NB4 (cell line): Measurements from ENCODE around the gene PTPN23.

Experiments
- DNase-seq: peaks from one replicate; pipeline ENCODE4 v3.0.0; 2010; ENCODE audit warnings: low read depth
- H3K4me3 ChIP-seq: one replicate; pipeline ENCODE4 v1.5.1; 2011; ENCODE audit warnings: mild to moderate bottlenecking, low read depth, low read length, moderate library complexity
- MYC ChIP-seq: IDR thresholded peaks from 2 replicates; pipeline ENCODE4 v1.6.1; 2011; ENCODE audit warnings: low read depth, low read length
- POLR2A ChIP-seq: IDR thresholded peaks from 2 replicates; pipeline ENCODE4 v1.6.1; 2011; ENCODE audit warnings: mild to moderate bottlenecking; ENCODE audit not compliant: insufficient read length; ENCODE audit errors: extremely low read depth
- TF ChIP-seq, protein P1 (sequence below): IDR thresholded peaks from 2 replicates; pipeline ENCODE4 v1.6.1; 2011; ENCODE audit warnings: low read depth, low read length
- TF ChIP-seq, protein P2 (sequence below): IDR thresholded peaks from one replicate; pipeline ENCODE4 v1.5.1; 2012; ENCODE audit warnings: low read depth, low read length

PTPN23 gene

DNA sequence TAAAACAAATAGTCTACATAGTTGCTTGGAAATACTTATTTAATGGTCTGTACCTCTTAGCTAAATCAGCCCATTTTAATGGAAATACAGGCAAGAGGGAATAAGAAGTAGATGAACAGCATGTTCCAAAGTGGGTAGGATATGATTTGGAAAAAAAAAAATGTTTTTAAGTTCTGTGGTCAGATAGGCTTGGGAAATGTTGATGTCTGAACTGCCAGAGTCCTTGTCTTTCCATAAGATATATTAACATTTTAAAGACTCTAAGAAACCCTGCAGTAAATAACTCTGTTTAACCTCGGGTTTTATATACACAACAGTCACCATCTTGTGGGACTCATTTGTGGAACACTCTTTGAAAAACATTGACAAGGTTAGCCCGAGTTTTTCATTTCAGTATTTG lies 40.0 kb upstream of the PTPN23 start:
- no peak overlapping the region for H3K4me3 ChIP-seq
- no peak for DNase-seq
- no peak for TF ChIP-seq POLR2A
- TF ChIP-seq, protein P1, sequence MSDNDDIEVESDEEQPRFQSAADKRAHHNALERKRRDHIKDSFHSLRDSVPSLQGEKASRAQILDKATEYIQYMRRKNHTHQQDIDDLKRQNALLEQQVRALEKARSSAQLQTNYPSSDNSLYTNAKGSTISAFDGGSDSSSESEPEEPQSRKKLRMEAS = no peak

DNA sequence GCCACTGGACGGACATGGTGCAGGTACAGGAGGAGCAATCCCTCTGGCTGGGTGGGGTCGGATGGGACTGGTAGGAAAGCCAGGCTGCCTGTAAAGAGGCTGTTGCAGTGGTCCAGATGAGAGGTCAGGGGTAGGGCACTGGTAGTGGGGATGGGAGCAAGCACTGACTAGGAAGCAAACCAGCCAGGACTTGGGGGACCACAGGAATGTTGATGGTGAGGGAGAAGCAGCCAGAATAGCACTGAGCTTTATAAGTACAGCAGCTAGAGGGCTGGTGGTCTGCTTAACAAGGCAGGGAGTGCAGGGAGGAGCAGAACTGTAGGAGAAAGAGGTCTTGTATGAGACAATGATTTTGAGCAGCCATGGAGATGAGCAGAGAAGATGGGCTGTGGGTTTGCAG lies 38.7 kb upstream of the PTPN23 start:
- H3K4me3 ChIP-seq = no peak overlapping the region
- no peak for TF ChIP-seq POLR2A
- TF ChIP-seq MYC = no peak
- TF ChIP-seq, protein P2, sequence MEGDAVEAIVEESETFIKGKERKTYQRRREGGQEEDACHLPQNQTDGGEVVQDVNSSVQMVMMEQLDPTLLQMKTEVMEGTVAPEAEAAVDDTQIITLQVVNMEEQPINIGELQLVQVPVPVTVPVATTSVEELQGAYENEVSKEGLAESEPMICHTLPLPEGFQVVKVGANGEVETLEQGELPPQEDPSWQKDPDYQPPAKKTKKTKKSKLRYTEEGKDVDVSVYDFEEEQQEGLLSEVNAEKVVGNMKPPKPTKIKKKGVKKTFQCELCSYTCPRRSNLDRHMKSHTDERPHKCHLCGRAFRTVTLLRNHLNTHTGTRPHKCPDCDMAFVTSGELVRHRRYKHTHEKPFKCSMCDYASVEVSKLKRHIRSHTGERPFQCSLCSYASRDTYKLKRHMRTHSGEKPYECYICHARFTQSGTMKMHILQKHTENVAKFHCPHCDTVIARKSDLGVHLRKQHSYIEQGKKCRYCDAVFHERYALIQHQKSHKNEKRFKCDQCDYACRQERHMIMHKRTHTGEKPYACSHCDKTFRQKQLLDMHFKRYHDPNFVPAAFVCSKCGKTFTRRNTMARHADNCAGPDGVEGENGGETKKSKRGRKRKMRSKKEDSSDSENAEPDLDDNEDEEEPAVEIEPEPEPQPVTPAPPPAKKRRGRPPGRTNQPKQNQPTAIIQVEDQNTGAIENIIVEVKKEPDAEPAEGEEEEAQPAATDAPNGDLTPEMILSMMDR = no peak
- TF ChIP-seq, protein P1 = no peak
- no peak for DNase-seq

DNA sequence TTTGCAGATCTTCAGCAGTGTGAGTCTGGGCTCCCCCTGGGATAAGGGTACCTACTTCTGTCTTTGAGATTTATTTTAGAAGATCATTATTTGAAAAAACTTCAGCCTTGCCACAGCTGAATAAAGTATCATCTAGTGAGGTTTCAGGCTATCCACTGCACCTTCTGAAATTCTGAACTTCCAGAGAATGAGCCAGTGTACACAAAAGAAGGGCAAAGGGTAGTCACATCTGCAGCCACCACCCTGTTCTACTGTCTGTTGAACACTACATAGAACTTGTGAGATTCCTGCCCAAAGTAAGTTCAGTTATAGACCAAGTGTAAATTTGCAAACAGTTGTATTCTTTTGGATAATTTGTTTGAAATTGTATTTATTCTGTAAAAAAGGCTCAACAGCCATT lies 38.0 kb upstream of the PTPN23 start:
- no peak overlapping the region for H3K4me3 ChIP-seq
- no peak for DNase-seq
- TF ChIP-seq POLR2A (no peak), MYC (no peak)
- TF ChIP-seq, protein P1 = no peak
- TF ChIP-seq, protein P2 = no peak

DNA sequence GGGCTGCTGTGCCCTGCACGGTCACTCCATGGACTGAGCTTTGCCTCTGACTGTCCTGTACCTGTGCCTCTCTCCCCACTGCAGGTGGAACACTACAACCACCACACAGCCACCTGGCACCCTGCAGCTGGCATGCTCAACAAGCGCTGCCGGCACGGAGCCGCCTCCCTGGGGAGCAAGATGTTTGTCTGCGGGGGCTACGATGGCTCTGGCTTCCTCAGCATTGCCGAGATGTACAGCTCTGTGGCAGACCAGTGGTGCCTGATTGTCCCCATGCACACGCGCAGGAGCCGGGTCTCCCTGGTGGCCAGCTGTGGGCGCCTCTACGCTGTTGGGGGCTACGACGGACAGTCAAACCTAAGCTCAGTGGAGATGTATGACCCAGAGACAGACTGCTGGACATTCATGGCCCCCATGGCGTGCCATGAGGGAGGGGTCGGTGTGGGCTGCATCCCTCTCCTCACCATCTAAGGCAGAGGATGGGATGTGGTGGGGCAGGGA lies 37.3 kb upstream of the PTPN23 start:
- TF ChIP-seq, protein P1 = no peak
- no peak for TF ChIP-seq POLR2A
- TF ChIP-seq, protein P2 = no peak
- no peak for TF ChIP-seq MYC
- H3K4me3 ChIP-seq = no peak overlapping the region
- no peak for DNase-seq

DNA sequence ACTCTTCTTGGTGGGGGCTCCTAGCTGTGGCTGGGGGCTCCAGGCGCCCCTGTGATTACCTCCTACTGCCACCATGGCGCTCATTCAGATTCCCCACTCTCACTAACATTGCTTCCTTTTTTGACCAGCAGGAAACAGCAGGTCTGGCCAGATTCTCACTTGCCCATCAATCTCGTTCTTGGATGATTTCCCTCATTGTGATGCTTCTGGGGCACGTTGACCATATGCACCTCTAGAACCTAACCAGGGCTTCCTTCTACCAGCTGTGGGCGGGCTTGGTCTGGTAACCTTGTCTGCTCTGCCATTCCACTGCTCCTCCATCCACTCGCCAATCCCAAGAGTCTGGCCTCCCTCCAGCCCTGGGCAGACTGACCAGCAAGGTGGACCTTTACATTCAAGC lies 35.9 kb upstream of the PTPN23 start:
- no peak for DNase-seq
- TF ChIP-seq MYC = no peak
- TF ChIP-seq, protein P1 = no peak
- no peak overlapping the region for H3K4me3 ChIP-seq

DNA sequence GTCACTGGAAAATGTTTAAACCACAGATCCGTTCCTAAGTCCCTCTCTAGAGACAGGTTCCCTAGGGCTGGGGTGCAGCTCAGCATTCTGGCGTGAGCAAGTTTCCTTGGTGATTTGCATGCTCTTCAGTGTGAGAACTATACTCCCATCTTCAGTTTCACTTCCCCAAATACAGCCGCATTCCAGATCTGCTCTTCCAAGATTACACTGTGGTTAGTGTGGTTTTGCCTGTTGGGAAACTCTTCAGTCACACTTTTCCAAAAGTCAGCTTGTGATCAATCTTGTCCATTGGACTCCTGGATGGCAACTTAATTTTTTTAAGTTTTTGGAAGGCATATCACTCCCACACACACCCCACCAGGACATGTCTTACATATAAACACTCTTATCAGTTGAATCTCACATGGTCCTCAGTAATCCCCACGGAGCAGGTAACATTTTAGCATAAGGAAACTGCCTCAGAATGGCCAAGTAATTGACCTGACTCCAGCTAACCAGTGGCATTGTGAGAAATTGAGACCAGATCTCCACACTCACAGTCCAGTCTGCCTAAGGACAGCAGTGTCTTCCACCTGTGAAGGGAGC lies 33.5 kb upstream of the PTPN23 start:
- peak; percentile 96 for DNase-seq
- no peak overlapping the region for H3K4me3 ChIP-seq
- TF ChIP-seq POLR2A (no peak), MYC (no peak)
- TF ChIP-seq, protein P2 = no peak
- TF ChIP-seq, protein P1 = no peak
